ACC112 (cell line): Measurements from ENCODE around the gene DHDH.

Experiments
- H2AFZ ChIP-seq: fragments of 200-600 bp; sonication (generic); one replicate; pipeline ENCODE4 v1.6.0; 2017; ENCODE audit warnings: antibody characterized with exemption, low read length; ENCODE audit not compliant: unreplicated experiment
- H3K27ac ChIP-seq: fragments of 200-600 bp; sonication (generic); 2 replicates; pipeline ENCODE4 v1.5.1; 2014; ENCODE audit warnings: low read depth, mild to moderate bottlenecking, antibody characterized with exemption, low read length, moderate library complexity
- H3K27me3 ChIP-seq: fragments of 200-600 bp; sonication (generic); 2 replicates; pipeline ENCODE4 v1.6.1; 2014; ENCODE audit warnings: mild to moderate bottlenecking, antibody characterized with exemption, low read length, moderate library complexity, mixed read lengths; ENCODE audit not compliant: insufficient read depth
- H3K36me3 ChIP-seq: fragments of 200-600 bp; sonication (generic); 2 replicates; pipeline ENCODE4 v1.6.1; 2016; ENCODE audit warnings: mild to moderate bottlenecking, antibody characterized with exemption, low read length, moderate library complexity, mixed read lengths; ENCODE audit not compliant: insufficient read depth
- H3K4me1 ChIP-seq: fragments of 200-600 bp; sonication (generic); one replicate; pipeline ENCODE4 v1.6.1; 2016; ENCODE audit warnings: low read length, mixed read lengths; ENCODE audit not compliant: insufficient read depth, unreplicated experiment, control insufficient read depth
- H3K4me3 ChIP-seq: fragments of 200-600 bp; sonication (generic); 2 replicates; pipeline ENCODE4 v1.5.1; 2014; ENCODE audit warnings: mild to moderate bottlenecking, low read depth, low read length
- H3K79me2 ChIP-seq: fragments of 200-600 bp; sonication (generic); one replicate; pipeline ENCODE4 v1.6.0; 2016; ENCODE audit warnings: low read length; ENCODE audit not compliant: control insufficient read depth, unreplicated experiment, insufficient read depth

The DHDH gene

GRCh38 chr19:48961673-48962028 is 28.2 kb downstream of the DHDH start:
- H3K4me3 ChIP-seq: no peak overlapping the region
- no peak overlapping the region for H3K27ac ChIP-seq
- H3K79me2 ChIP-seq: peaks cover 15% of the 10 kb centered on the region
- no peaks in the 10 kb centered on the region for H3K27me3 ChIP-seq
- peaks cover 21% of the 10 kb centered on the region for H3K4me1 ChIP-seq
- H2AFZ ChIP-seq: no peak overlapping the region
- peaks cover 16% of the 10 kb centered on the region for H3K36me3 ChIP-seq

DNA sequence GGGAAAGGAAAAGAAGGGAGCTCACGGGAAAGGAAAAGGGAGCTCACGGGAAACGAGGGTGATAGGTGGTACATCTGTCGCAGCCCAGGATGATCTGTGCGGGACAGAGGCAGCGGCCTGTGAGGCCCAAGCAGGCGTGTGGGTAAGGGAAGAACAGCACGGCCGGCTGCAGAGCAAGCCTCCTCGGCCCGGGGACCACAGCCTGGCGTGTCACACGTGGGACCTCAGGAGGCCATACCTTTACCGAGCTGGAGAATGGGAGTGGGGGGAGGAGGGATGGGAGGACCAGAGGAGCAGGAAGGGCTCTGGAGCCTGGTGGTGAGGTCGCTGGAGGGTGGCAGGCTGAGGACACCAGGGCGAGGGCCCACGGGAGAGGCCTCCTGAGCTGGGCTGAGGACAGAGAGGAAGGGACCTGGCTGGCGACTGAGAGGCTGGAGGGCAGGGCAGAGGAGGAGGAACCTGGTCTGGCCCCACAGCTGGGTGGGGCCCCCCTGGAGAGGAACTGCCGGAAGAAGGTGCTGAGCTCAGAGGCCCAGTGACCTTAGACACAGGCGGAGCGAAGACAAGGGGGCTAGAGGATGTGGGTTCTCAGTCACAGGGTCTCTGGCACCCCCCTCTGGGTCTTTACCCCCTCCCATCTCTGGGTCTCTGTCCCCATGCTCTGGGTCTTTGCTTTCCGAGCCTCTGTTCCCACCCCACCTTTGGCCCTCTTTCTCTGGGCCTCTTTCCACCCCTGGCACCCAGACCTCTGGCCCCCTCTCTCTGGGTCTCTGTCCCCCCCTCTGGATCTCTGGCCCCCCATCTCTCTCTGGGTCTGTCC is 28.7 kb downstream of the DHDH start:
- no peak overlapping the region for H3K4me3 ChIP-seq
- H3K27ac ChIP-seq: peak overlapping the region; percentile 85

GRCh38 chr19:48962849-48963165 is 29.3 kb downstream of the DHDH start:
- peaks cover 19% of the 10 kb centered on the region for H3K79me2 ChIP-seq
- no peak overlapping the region for H3K4me3 ChIP-seq
- H3K27me3 ChIP-seq: no peaks in the 10 kb centered on the region
- H2AFZ ChIP-seq: no peak overlapping the region
- H3K4me1 ChIP-seq: peaks cover 21% of the 10 kb centered on the region
- H3K27ac ChIP-seq: peak overlapping the region; percentile 85
- peaks cover 16% of the 10 kb centered on the region for H3K36me3 ChIP-seq

More for the DNA sequence above, 28.7 kb downstream of the DHDH start:
- Histone ChIP-seq H3K79me2 (peaks cover 19% of the 10 kb centered on the region), H2AFZ (no peak overlapping the region), H3K27me3 (no peaks in the 10 kb centered on the region), H3K36me3 (peaks cover 19% of the 10 kb centered on the region), H3K4me1 (peaks cover 21% of the 10 kb centered on the region)

DNA sequence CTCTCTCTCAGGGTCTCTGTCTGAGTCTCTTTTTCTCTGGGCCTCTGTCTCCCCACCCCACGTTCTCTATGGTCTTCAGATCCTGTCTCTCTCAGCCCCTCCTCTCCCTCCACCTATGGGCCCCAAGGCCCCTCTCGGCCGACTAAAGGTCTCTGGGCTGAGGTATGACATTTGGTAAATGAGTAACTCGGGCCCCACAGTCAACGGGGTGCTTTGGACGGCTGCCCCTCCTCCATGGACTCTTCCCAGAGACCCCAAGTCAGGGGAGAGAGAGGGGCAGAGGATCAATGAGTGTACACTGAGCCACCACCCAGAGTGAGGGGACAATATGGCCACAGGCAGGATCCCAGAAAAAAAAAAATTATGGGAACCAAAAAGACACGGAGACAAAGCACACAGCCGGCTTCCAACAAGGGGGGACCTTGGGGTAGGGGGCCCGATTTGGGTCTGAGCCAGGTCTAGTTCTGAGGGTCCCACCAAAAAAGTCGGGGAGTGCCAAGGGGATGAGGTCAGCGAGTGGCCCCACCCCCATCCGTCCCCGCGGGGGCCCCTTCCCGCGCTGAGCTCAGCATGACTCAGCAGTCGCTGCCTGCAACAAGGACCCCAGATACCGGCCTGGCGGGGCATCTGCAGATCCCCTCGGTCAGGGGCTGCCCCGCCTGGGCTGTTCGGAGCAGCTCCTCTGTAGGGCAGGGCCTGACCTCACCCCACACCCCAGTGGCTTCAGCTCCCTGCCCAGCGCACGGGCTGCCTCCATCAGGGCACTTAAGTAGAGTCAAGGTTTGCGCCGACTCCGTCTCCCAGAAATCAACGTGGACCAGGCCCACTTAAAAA is 30.1 kb downstream of the DHDH start:
- no peak overlapping the region for H2AFZ ChIP-seq
- peaks cover 21% of the 10 kb centered on the region for H3K4me1 ChIP-seq
- peaks cover 19% of the 10 kb centered on the region for H3K79me2 ChIP-seq

GRCh38 chr19:48964205-48965039 is 30.9 kb downstream of the DHDH start:
- Histone ChIP-seq H2AFZ (no peak overlapping the region), H3K27ac (peak overlapping the region; percentile 85)

More for the DNA sequence above, 30.1 kb downstream of the DHDH start:
- Histone ChIP-seq H3K27me3 (no peaks in the 10 kb centered on the region), H3K36me3 (peaks cover 16% of the 10 kb centered on the region), H3K27ac (peak overlapping the region; percentile 85), H3K4me3 (peak overlapping the region; percentile 62)

DNA sequence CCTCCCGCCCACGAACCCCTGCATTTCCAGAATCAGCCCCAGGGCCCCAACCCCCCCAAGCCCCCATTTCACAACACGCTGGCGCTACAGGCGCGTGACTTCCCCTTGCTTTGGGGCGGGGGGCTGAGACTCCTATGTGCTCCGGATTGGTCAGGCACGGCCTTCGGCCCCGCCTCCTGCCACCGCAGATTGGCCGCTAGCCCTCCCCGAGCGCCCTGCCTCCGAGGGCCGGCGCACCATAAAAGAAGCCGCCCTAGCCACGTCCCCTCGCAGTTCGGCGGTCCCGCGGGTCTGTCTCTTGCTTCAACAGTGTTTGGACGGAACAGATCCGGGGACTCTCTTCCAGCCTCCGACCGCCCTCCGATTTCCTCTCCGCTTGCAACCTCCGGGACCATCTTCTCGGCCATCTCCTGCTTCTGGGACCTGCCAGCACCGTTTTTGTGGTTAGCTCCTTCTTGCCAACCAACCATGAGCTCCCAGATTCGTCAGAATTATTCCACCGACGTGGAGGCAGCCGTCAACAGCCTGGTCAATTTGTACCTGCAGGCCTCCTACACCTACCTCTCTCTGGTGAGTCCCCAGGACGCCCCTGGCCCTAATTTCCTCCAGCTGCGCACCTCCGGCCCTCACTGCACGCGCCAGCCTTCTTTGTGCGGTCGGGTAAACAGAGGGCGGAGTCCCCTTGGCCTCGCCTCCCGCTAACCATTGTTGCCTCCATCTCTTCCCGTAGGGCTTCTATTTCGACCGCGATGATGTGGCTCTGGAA is 31.7 kb downstream of the DHDH start, which contains the start of gene FTL:
Gene FTL (plus strand): TSS at position 270 of the 766 bp plus-strand sequence. CDS start 199 bp downstream, at position 469.
- Histone ChIP-seq H2AFZ (no peak within 1 kb of the TSS), H3K27me3 (no peaks in the 10 kb centered on the region), H3K27ac (peak within 1 kb of the TSS; percentile 85), H3K36me3 (peaks cover 16% of the 10 kb centered on the region), H3K79me2 (peaks cover 19% of the 10 kb centered on the region), H3K4me3 (peak within 1 kb of the TSS; percentile 97), H3K4me1 (peaks cover 21% of the 10 kb centered on the region)

More at GRCh38 chr19:48964205-48965039, 30.9 kb downstream of the DHDH start:
- H3K36me3 ChIP-seq: peaks cover 16% of the 10 kb centered on the region
- no peaks in the 10 kb centered on the region for H3K27me3 ChIP-seq
- H3K79me2 ChIP-seq: peaks cover 19% of the 10 kb centered on the region
- H3K4me1 ChIP-seq: peaks cover 21% of the 10 kb centered on the region
- H3K4me3 ChIP-seq: peak overlapping the region; percentile 62

- no peaks in the 10 kb centered on the region for H3K27me3 ChIP-seq
- peak overlapping the region; percentile 97 for H3K4me3 ChIP-seq
- H3K27ac ChIP-seq: peak overlapping the region; percentile 58
- peaks cover 22% of the 10 kb centered on the region for H3K36me3 ChIP-seq
- peaks cover 19% of the 10 kb centered on the region for H3K79me2 ChIP-seq
- peaks cover 21% of the 10 kb centered on the region for H3K4me1 ChIP-seq
- H2AFZ ChIP-seq: no peak overlapping the region
Measured at GRCh38 chr19:48965806-48966540, 32.5 kb downstream of the DHDH start.

- peak overlapping the region; percentile 97 for H3K4me3 ChIP-seq
- peak overlapping the region; percentile 58 for H3K27ac ChIP-seq
- peaks cover 22% of the 10 kb centered on the region for H3K36me3 ChIP-seq
- peaks cover 19% of the 10 kb centered on the region for H3K79me2 ChIP-seq
- H3K4me1 ChIP-seq: peaks cover 21% of the 10 kb centered on the region
- no peaks in the 10 kb centered on the region for H3K27me3 ChIP-seq
- no peak overlapping the region for H2AFZ ChIP-seq
Measured at GRCh38 chr19:48966541-48967345, 33.2 kb downstream of the DHDH start.
